ENCODE results near the gene PIMREG. TPM values are rescaled to one million over a fixed set of nuclear protein-coding genes. Genes with fewer than 3 reads are reported as not detected.

The PIMREG gene
- total RNA-seq, 1 donor from 2014 or later = 0.27 TPM

- ChIA-PET POLR2A (interaction anchor here (1.2 kb wide), 1 partner anchor 8 kb away, joined by 3 read pairs; no protein-coding TSS in a partner anchor), CTCF (interaction anchor here (1.5 to 2.8 kb wide), 2 partner anchors 11 to 17 kb away, joined by 4 to 9 read pairs; no protein-coding TSS in a partner anchor)
- ATAC-seq (ENCODE audit: low read depth) (no peak), DNase-seq (no peak)
- Mint-ChIP-seq H3K4me1 (peaks cover 35% of the 10 kb centered on the region), H3K27ac (peak overlapping the region; percentile 47), H3K4me3 (no peak overlapping the region), H3K36me3 (ENCODE audit: low read depth) (no peaks in the 10 kb centered on the region), H3K9me3 (no peaks in the 10 kb centered on the region), H3K27me3 (no peaks in the 10 kb centered on the region)
- TF ChIP-seq CTCF (IDR thresholded peaks at IDR 0.05) = no peak
- intact Hi-C loops (cut with micrococcal nuclease) = no loop called here
Measured at GRCh38 chr17:6453279-6454024, 9.2 kb downstream of the PIMREG start.

- H3K27me3 Mint-ChIP-seq = no peaks in the 10 kb centered on the region
- intact Hi-C loops (cut with micrococcal nuclease) = loop anchor here (1.0 kb wide), 1 partner anchor 10 kb away; the partner anchor contains the start of gene PIMREG
- TF ChIP-seq CTCF (IDR thresholded peaks at IDR 0.05) = no peak
- DNase-seq = no peak
- H3K36me3 Mint-ChIP-seq (ENCODE audit: low read depth) = no peaks in the 10 kb centered on the region
- H3K4me1 Mint-ChIP-seq = peaks cover 35% of the 10 kb centered on the region
- H3K9me3 Mint-ChIP-seq = no peaks in the 10 kb centered on the region
- CTCF ChIA-PET = interaction anchor here (1.5 to 2.8 kb wide), 2 partner anchors 12 to 18 kb away, joined by 4 to 9 read pairs; no protein-coding TSS in a partner anchor
- no peak for ATAC-seq (ENCODE audit: low read depth)
- no peak overlapping the region for H3K4me3 Mint-ChIP-seq
- no peak overlapping the region for H3K27ac Mint-ChIP-seq
- POLR2A ChIA-PET = interaction anchor here (0.7 to 1.9 kb wide), 3 partner anchors 9 to 986 kb away, joined by 3 to 5 read pairs (median 4); partner anchors contain the start of genes DHX33 and PIMREG
Measured at GRCh38 chr17:6454495-6455320, 10.5 kb downstream of the PIMREG start.

- intact Hi-C loops (cut with micrococcal nuclease) = loop anchor here (1.0 kb wide), 1 partner anchor 11 kb away; the partner anchor contains the start of gene PIMREG
- peak; percentile 46 for DNase-seq
- TF ChIP-seq CTCF (IDR thresholded peaks at IDR 0.05) = no peak
- H3K4me3 Mint-ChIP-seq = peak overlapping the region; percentile 36
- POLR2A ChIA-PET = interaction anchor here (0.5 to 1.9 kb wide), 3 partner anchors 12 to 986 kb away, joined by 3 to 5 read pairs (median 4); partner anchors contain the start of genes DHX33 and PIMREG
- peaks cover 35% of the 10 kb centered on the region for H3K4me1 Mint-ChIP-seq
- no peaks in the 10 kb centered on the region for H3K36me3 Mint-ChIP-seq (ENCODE audit: low read depth)
- H3K9me3 Mint-ChIP-seq = no peaks in the 10 kb centered on the region
- CTCF ChIA-PET = interaction anchor here (2.8 kb wide), 1 partner anchor 19 kb away, joined by 9 read pairs; no protein-coding TSS in a partner anchor
- peak; percentile 96 for ATAC-seq (ENCODE audit: low read depth)
- no peak overlapping the region for H3K27ac Mint-ChIP-seq
- no peaks in the 10 kb centered on the region for H3K27me3 Mint-ChIP-seq
Measured at GRCh38 chr17:6455321-6455705, 11.1 kb downstream of the PIMREG start.

- no peak for TF ChIP-seq CTCF (IDR thresholded peaks at IDR 0.05)
- Mint-ChIP-seq H3K4me1 (peaks cover 31% of the 10 kb centered on the region), H3K36me3 (ENCODE audit: low read depth) (no peaks in the 10 kb centered on the region), H3K4me3 (no peak overlapping the region), H3K9me3 (no peaks in the 10 kb centered on the region), H3K27ac (no peak overlapping the region), H3K27me3 (no peaks in the 10 kb centered on the region)
- intact Hi-C loops (cut with micrococcal nuclease) = no loop called here
- ChIA-PET POLR2A (interaction anchor here (1.9 kb wide), 1 partner anchor 13 kb away, joined by 5 read pairs; the partner anchor contains the start of gene PIMREG), CTCF (no interaction called here)
- DNase-seq = no peak
- ATAC-seq (ENCODE audit: low read depth) = no peak
Measured at GRCh38 chr17:6456321-6456720, 12.1 kb downstream of the PIMREG start.

All from activated B cell treated with CpG ODN at 0.5 μM for 24 hours (primary cell).